ENCODE data around the gene MALAT1.

The MALAT1 gene

GRCh38 chr11:65522718-65523630, 24.1 kb downstream of the MALAT1 start:
- DNase-seq: peak; percentile 23

GRCh38 chr11:65523631-65523968, 24.8 kb downstream of the MALAT1 start:
- DNase-seq: peak; percentile 35

- peak; percentile 58 for DNase-seq
Observed at GRCh38 chr11:65524014-65524740, 25.3 kb downstream of the MALAT1 start.

GRCh38 chr11:65524741-65525545, 26.1 kb downstream of the MALAT1 start, which contains the start of gene SCYL1:
TSS of gene SCYL1 (plus strand) at chr11:65525083. CDS start at chr11:65525154, 71 bp downstream.
- peak; percentile 94 for DNase-seq

- DNase-seq: peak; percentile 31
Observed at GRCh38 chr11:65525546-65526480, 27.0 kb downstream of the MALAT1 start.

- DNase-seq: peak; percentile 29
Observed at GRCh38 chr11:65526744-65527143, 27.9 kb downstream of the MALAT1 start.

- no peak for DNase-seq
Observed at GRCh38 chr11:65528819-65529350, 30.0 kb downstream of the MALAT1 start.

GRCh38 chr11:65529475-65530156, 30.8 kb downstream of the MALAT1 start:
- no peak for DNase-seq

GRCh38 chr11:65530157-65530496, 31.3 kb downstream of the MALAT1 start:
- DNase-seq: no peak

GRCh38 chr11:65532388-65533064, 33.7 kb downstream of the MALAT1 start:
- DNase-seq: no peak

- no peak for DNase-seq
Observed at GRCh38 chr11:65535102-65535501, 36.3 kb downstream of the MALAT1 start.

- no peak for DNase-seq
Observed at GRCh38 chr11:65536412-65537295, 37.8 kb downstream of the MALAT1 start.

- DNase-seq: no peak
Observed at GRCh38 chr11:65537296-65537597, 38.4 kb downstream of the MALAT1 start.

- DNase-seq: no peak
Observed at GRCh38 chr11:65537620-65538231, 38.9 kb downstream of the MALAT1 start.

- no peak for DNase-seq
Observed at GRCh38 chr11:65538232-65538914, 39.5 kb downstream of the MALAT1 start.

- peak; percentile 52 for DNase-seq
Observed at GRCh38 chr11:65538915-65539743, 40.3 kb downstream of the MALAT1 start.

GRCh38 chr11:65539744-65540289, 41.0 kb downstream of the MALAT1 start:
- DNase-seq: no peak

Data from left hindlimb (tissue), 1 donor.